NB4 (cell line): ENCODE results near the gene AIF1L.

ENCODE experiments used
- CTCF ChIP-seq: IDR thresholded peaks from one replicate; pipeline ENCODE4 v1.5.1; 2012; ENCODE audit warnings: low read depth, low read length
- MYC ChIP-seq: IDR thresholded peaks from 2 replicates; pipeline ENCODE4 v1.6.1; 2011; ENCODE audit warnings: low read depth, low read length
- POLR2A ChIP-seq: IDR thresholded peaks from 2 replicates; pipeline ENCODE4 v1.6.1; 2011; ENCODE audit warnings: mild to moderate bottlenecking; ENCODE audit not compliant: insufficient read length; ENCODE audit errors: extremely low read depth
- TF ChIP-seq, protein P1 (sequence below): IDR thresholded peaks from 2 replicates; pipeline ENCODE4 v1.6.1; 2011; ENCODE audit warnings: low read depth, low read length

DNA sequence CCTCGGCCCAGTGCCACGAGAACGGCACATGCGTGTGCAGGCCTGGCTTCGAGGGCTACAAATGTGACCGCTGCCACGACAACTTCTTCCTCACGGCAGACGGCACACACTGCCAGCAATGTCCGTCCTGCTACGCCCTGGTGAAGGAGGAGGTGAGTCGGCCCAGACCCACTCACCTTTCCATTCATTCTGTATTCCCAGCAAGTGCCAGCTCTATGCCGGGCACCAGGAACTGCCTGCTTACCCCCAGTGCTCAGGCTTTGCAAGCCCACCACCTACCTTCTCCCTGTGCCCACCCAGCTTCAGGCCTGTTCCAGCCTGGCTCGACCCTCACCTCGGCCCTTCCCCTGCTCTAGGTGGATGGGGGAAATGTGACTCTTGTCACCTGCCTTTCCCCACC, 26.6 kb upstream of the AIF1L start:
- TF ChIP-seq CTCF (no peak), POLR2A (no peak), MYC (no peak)
- TF ChIP-seq, protein P1, sequence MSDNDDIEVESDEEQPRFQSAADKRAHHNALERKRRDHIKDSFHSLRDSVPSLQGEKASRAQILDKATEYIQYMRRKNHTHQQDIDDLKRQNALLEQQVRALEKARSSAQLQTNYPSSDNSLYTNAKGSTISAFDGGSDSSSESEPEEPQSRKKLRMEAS: no peak
